T-helper 1 cell treated with Interleukin-12 subunit alpha and Interleukin-12 subunit beta and Interleukin-4 antibody, amounts not matched to agents 30 ng/mL and 1 ng/mL, for 36 hours (primary cell): ENCODE data around the gene ANO9. TPM values are rescaled to one million over a fixed set of nuclear protein-coding genes. Genes with fewer than 3 reads are reported as not detected.

Experiments used
- intact Hi-C: fragments of 100-400 bp; cut with micrococcal nuclease; formaldehyde crosslinking; loops from one replicate; pipeline ENCODE4 v1.15.1; 2024
- total RNA-seq: library from RNA; stranded (reverse); gene quantifications from 2 replicates; pipeline ENCODE4 v1.2.3, GENCODE V29; 2022

The ANO9 gene
- total RNA-seq = 77.6 and 84.4 TPM in 2 replicates

- intact Hi-C loops = no loop called here
Measured at GRCh38 chr11:441418-442274, at the start of gene ANO9. ANO9 (minus strand) TSS chr11:442011; CDS start chr11:441926, 85 bp downstream.

- intact Hi-C loops = no loop called here
Measured at GRCh38 chr11:491358-491757, 49.5 kb upstream of the ANO9 start.

GRCh38 chr11:490930-491260 is 49.1 kb upstream of the ANO9 start:
- intact Hi-C loops = no loop called here

- intact Hi-C loops = no loop called here
Measured at GRCh38 chr11:490186-490929, 48.5 kb upstream of the ANO9 start.

GRCh38 chr11:489610-490185 is 47.9 kb upstream of the ANO9 start:
- intact Hi-C loops = no loop called here

GRCh38 chr11:488992-489391 is 47.2 kb upstream of the ANO9 start:
- intact Hi-C loops = no loop called here

GRCh38 chr11:488579-488978 is 46.8 kb upstream of the ANO9 start:
- intact Hi-C loops = no loop called here

- intact Hi-C loops = no loop called here
Measured at GRCh38 chr11:488062-488461, 46.3 kb upstream of the ANO9 start.

- intact Hi-C loops = no loop called here
Measured at GRCh38 chr11:487571-488021, 45.8 kb upstream of the ANO9 start.

GRCh38 chr11:486189-486588 is 44.4 kb upstream of the ANO9 start:
- intact Hi-C loops = no loop called here

GRCh38 chr11:484616-485015 is 42.8 kb upstream of the ANO9 start:
- intact Hi-C loops = no loop called here

- intact Hi-C loops = no loop called here
Measured at GRCh38 chr11:479311-479710, 37.5 kb upstream of the ANO9 start.

- intact Hi-C loops = no loop called here
Measured at GRCh38 chr11:477052-477715, 35.4 kb upstream of the ANO9 start.

- intact Hi-C loops = no loop called here
Measured at GRCh38 chr11:476416-476815, 34.6 kb upstream of the ANO9 start.

GRCh38 chr11:475941-476340 is 34.1 kb upstream of the ANO9 start:
- intact Hi-C loops = no loop called here

- intact Hi-C loops = no loop called here
Measured at GRCh38 chr11:474914-475506, 33.2 kb upstream of the ANO9 start.

GRCh38 chr11:473962-474785 is 32.4 kb upstream of the ANO9 start:
- intact Hi-C loops = no loop called here

- intact Hi-C loops = no loop called here
Measured at GRCh38 chr11:473415-473814, 31.6 kb upstream of the ANO9 start.

GRCh38 chr11:472816-473215 is 31.0 kb upstream of the ANO9 start:
- intact Hi-C loops = no loop called here

GRCh38 chr11:472272-472671 is 30.5 kb upstream of the ANO9 start:
- intact Hi-C loops = no loop called here
